Ovary (tissue), 3 donors: Measurements from ENCODE around the gene ANGPTL2.

ENCODE experiments used
- POLR2A ChIP-seq: fragments of 450-650 bp; IDR thresholded peaks from one replicate; pipeline ENCODE4 v1.6.1; 2017; ENCODE audit warnings: antibody characterized with exemption, mild to moderate bottlenecking, moderate library complexity
- TF ChIP-seq, protein P1 (sequence below), 3 donors: fragments of 450-650 bp in 2 of 3; fragments of 200-600 bp in 1 of 3; IDR thresholded peaks; one replicate each; pipeline versions ENCODE4 v1.5.1 to v1.8.0; 2016 to 2022; ENCODE audit warnings: antibody characterized with exemption in 3 of 3, mild to moderate bottlenecking in 1 of 3
- donor health status: DM: no; HTN: no; CAD: no.

DNA sequence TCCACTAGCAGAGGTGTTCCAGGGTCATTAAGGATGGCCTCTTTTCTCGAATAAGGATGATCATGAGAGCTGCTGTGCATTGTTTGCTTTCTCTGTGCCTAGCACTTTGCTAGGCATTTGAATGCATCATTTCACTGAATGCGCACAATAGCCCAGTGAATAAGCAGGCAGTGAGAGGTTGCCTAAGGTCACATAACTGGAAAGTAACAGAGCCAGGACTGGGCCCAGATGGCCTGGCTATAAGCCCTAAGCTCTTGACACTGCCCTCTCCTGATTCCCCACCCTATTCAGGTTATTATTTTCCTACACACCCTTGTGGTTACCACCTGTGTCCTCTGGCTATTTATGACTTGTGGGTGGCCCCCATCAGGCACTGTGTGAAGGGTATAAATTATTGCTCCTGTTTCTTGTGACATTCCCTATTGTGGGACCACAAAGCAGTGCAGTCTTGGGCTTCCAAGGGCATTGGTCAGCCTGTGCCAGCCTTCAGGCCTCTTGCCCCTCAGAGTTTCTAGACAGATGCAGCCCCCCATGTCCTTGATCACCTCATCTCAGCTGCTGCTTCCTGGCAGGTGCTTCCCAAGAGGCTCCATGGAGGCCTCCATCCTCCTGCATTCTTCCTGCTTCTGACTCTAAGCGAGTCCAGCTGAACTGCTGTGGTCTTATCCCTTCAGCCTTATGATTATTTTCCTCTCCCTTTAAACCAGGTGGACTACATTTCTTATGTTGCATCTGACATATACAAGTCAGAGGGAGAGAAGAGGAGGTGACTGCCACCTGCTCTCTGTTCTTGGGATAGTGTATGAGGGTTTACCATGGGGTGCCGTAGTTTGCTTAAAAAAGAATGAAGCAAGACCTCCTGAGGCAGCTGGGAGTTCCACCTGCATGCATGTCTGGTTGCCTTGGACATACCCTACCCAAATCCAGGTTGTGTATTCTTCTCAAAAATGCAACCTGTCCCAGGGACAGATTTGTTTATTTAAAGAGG, 47.6 kb downstream of the ANGPTL2 start:
- TF ChIP-seq, protein P1, sequence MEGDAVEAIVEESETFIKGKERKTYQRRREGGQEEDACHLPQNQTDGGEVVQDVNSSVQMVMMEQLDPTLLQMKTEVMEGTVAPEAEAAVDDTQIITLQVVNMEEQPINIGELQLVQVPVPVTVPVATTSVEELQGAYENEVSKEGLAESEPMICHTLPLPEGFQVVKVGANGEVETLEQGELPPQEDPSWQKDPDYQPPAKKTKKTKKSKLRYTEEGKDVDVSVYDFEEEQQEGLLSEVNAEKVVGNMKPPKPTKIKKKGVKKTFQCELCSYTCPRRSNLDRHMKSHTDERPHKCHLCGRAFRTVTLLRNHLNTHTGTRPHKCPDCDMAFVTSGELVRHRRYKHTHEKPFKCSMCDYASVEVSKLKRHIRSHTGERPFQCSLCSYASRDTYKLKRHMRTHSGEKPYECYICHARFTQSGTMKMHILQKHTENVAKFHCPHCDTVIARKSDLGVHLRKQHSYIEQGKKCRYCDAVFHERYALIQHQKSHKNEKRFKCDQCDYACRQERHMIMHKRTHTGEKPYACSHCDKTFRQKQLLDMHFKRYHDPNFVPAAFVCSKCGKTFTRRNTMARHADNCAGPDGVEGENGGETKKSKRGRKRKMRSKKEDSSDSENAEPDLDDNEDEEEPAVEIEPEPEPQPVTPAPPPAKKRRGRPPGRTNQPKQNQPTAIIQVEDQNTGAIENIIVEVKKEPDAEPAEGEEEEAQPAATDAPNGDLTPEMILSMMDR (IDR thresholded peaks at IDR 0.05) = no peak
- no peak for TF ChIP-seq POLR2A
